K562 (cell line): ENCODE data around the gene PODXL2. TPM values are rescaled to one million over a fixed set of nuclear protein-coding genes. Genes with fewer than 3 reads are reported as not detected.

ENCODE experiments used
- CAMTA2 ChIP-seq: fragments of 250-450 bp; sonication (Bioruptor Pico); conservative IDR thresholded peaks from 2 replicates; pipeline ENCODE4 v1.5.1; 2022
- L3MBTL2 ChIP-seq: fragments of 450-650 bp; IDR thresholded peaks from 2 replicates; pipeline ENCODE4 v1.6.1; 2016; ENCODE audit warnings: mild to moderate bottlenecking, moderate library complexity
- MTF1 ChIP-seq: fragments of 250-450 bp; sonication (Bioruptor Pico); IDR thresholded peaks from 2 replicates; pipeline ENCODE4 v1.9.0; 2021; ENCODE audit warnings: moderate library complexity, mild to moderate bottlenecking, inconsistent platforms, borderline replicate concordance
- NFXL1 ChIP-seq: fragments of 450-650 bp; formaldehyde crosslinking; IDR thresholded peaks from 2 replicates; pipeline ENCODE4 v1.4.0; 2021; ENCODE audit warnings: mild to moderate bottlenecking
- PKNOX1 ChIP-seq: fragments of 450-650 bp; IDR thresholded peaks from 2 replicates; pipeline ENCODE4 v1.6.1; 2016
- POLR2AphosphoS2 ChIP-seq: IDR thresholded peaks from 2 replicates; pipeline ENCODE4 v1.6.1; 2012; ENCODE audit warnings: low read length, improper control_type of control experiment
- POU5F1 ChIP-seq: fragments of 150-350 bp; IDR thresholded peaks from 2 replicates; pipeline ENCODE4 v1.6.1; 2014; ENCODE audit warnings: borderline replicate concordance, low read length, low read depth, mild to moderate bottlenecking; ENCODE audit not compliant: partially characterized antibody
- PREB ChIP-seq: sonication (generic); formaldehyde crosslinking; IDR thresholded peaks from 2 replicates; pipeline ENCODE4 v1.8.1; 2023; ENCODE audit warnings: mild to moderate bottlenecking, missing genetic modification reagents
- PTRF ChIP-seq: fragments of 450-650 bp; IDR thresholded peaks from 2 replicates; pipeline ENCODE4 v1.6.1; 2016; ENCODE audit warnings: mild to moderate bottlenecking, missing genetic modification characterization, missing compliant biosample characterization
- RFX1 ChIP-seq: fragments of 450-650 bp; IDR thresholded peaks from 2 replicates; pipeline ENCODE4 v1.6.1; 2016; ENCODE audit warnings: mild to moderate bottlenecking, moderate library complexity
- SIN3A ChIP-seq, 2 experiments: fragments of 150-350 bp in 1 of 2; IDR thresholded peaks; 2 replicates each; pipeline ENCODE4 v1.6.1; 2011 to 2016; ENCODE audit warnings: borderline replicate concordance in 2 of 2, low read depth in 2 of 2, low read length in 2 of 2, mild to moderate bottlenecking in 2 of 2, moderate library complexity in 2 of 2; ENCODE audit not compliant: control insufficient read depth in 1 of 2
- YBX1 ChIP-seq: fragments of 450-650 bp; IDR thresholded peaks from 2 replicates; pipeline ENCODE4 v1.7.1; 2016; ENCODE audit warnings: mild to moderate bottlenecking
- ZBTB7A ChIP-seq: IDR thresholded peaks from 2 replicates; pipeline ENCODE4 v1.6.1; 2011; ENCODE audit warnings: low read depth, mild to moderate bottlenecking, low read length, moderate library complexity, borderline replicate concordance; ENCODE audit not compliant: control insufficient read depth
- ZC3H8 ChIP-seq: fragments of 450-650 bp; IDR thresholded peaks from 2 replicates; pipeline ENCODE4 v1.6.1; 2017
- ZNF280A ChIP-seq: fragments of 450-650 bp; IDR thresholded peaks from 2 replicates; pipeline ENCODE4 v1.6.1; 2018; ENCODE audit warnings: mild to moderate bottlenecking, low read depth; ENCODE audit not compliant: partially characterized antibody
- ZNF551 ChIP-seq: fragments of 250-450 bp; sonication (Bioruptor Pico); IDR thresholded peaks from 2 replicates; pipeline ENCODE4 v1.5.0; 2021; ENCODE audit warnings: mild to moderate bottlenecking, moderate library complexity
- ZNF589 ChIP-seq: fragments of 200-800 bp; sonication (Bioruptor generic); IDR thresholded peaks from 2 replicates; pipeline ENCODE4 v1.6.1; 2016; ENCODE audit warnings: low read depth, missing genetic modification characterization, missing compliant biosample characterization
- polyA plus RNA-seq, 8 experiments: library from polyadenylated mRNA; depleted of rRNA in 4 of 8; stranded (reverse) in 5 of 8; unstranded in 3 of 8; fragments of >200 nt; fragmentation: Nextera tagmentation in 2 of 8; fragmentation: Illumina TruSeq in 1 of 8; extraction: Ambion mirVana in 2 of 8; extraction: Trizol in 1 of 8; gene quantifications; 2 replicates each; pipeline versions ENCODE4 v1.2.1 to v1.2.3, GENCODE V29; 2011 to 2014; ENCODE audit warnings: inconsistent platforms in 1 of 8, missing spikeins in 1 of 8
- total RNA-seq, 7 experiments: library from RNA; depleted of rRNA in 6 of 7; stranded (reverse); fragments of >200 nt in 6 of 7; fragmentation: Illumina TruSeq in 2 of 7; extraction: Trizol in 2 of 7; gene quantifications; 2 replicates each; pipeline versions ENCODE4 v1.2.1 to v1.2.3, GENCODE V29; 2011 to 2021; ENCODE audit warnings: low replicate concordance in 1 of 7
- TF ChIP-seq, protein P1 (sequence below): sonication (generic); formaldehyde crosslinking; IDR thresholded peaks from 2 replicates; pipeline ENCODE4 v1.8.1; 2023; ENCODE audit warnings: missing genetic modification reagents, mild to moderate bottlenecking, borderline replicate concordance

Gene PODXL2
- total and polyA plus RNA-seq, 9 of the 15 experiments (the other 6 are each of a cell fraction or from before 2014, with no cell fraction given) = 0.03 to 52.5 (median 21.9) TPM

GRCh38 chr3:127590593-127591465 is 38.2 kb upstream of the PODXL2 start, which contains the start of gene TPRA1 (continued):
- TF ChIP-seq CAMTA2 (CRISPR knock-in tag) (no peak), PREB (CRISPR knock-in tag) (no peak), ZNF280A (no peak), ZBTB7A (peak; percentile 88; the same call in 1 of the 2 replicates), YBX1 (no peak), PKNOX1 (no peak; the same call in 1 of the 2 replicates), POU5F1 (no peak), NFXL1 (CRISPR knock-in tag) (no peak), ZNF551 (CRISPR knock-in tag) (no peak), PTRF (no peak), ZNF589 (CRISPR knock-in tag) (no peak), SIN3A (IDR thresholded peaks at IDR 0.05; ENCODE audit: borderline replicate concordance in 2 of 2, control insufficient read depth in 1 of 2, low read depth in 2 of 2, low read length in 2 of 2) (peak; percentile 88 to 98; a peak in 3 of 4 replicates), MTF1 (CRISPR knock-in tag) (no peak), POLR2AphosphoS2 (no peak), RFX1 (no peak), L3MBTL2 (peak; percentile 84), ZC3H8 (no peak)
- TF ChIP-seq, protein P1, sequence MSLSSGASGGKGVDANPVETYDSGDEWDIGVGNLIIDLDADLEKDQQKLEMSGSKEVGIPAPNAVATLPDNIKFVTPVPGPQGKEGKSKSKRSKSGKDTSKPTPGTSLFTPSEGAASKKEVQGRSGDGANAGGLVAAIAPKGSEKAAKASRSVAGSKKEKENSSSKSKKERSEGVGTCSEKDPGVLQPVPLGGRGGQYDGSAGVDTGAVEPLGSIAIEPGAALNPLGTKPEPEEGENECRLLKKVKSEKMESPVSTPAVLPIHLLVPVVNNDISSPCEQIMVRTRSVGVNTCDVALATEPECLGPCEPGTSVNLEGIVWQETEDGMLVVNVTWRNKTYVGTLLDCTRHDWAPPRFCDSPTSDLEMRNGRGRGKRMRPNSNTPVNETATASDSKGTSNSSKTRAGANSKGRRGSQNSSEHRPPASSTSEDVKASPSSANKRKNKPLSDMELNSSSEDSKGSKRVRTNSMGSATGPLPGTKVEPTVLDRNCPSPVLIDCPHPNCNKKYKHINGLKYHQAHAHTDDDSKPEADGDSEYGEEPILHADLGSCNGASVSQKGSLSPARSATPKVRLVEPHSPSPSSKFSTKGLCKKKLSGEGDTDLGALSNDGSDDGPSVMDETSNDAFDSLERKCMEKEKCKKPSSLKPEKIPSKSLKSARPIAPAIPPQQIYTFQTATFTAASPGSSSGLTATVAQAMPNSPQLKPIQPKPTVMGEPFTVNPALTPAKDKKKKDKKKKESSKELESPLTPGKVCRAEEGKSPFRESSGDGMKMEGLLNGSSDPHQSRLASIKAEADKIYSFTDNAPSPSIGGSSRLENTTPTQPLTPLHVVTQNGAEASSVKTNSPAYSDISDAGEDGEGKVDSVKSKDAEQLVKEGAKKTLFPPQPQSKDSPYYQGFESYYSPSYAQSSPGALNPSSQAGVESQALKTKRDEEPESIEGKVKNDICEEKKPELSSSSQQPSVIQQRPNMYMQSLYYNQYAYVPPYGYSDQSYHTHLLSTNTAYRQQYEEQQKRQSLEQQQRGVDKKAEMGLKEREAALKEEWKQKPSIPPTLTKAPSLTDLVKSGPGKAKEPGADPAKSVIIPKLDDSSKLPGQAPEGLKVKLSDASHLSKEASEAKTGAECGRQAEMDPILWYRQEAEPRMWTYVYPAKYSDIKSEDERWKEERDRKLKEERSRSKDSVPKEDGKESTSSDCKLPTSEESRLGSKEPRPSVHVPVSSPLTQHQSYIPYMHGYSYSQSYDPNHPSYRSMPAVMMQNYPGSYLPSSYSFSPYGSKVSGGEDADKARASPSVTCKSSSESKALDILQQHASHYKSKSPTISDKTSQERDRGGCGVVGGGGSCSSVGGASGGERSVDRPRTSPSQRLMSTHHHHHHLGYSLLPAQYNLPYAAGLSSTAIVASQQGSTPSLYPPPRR = no peak
